HepG2 (cell line): ENCODE measurements around the gene BMPR2. TPM values are rescaled to one million over a fixed set of nuclear protein-coding genes. Genes with fewer than 3 reads are reported as not detected.
A peak's percentile ranks its signal among the peaks of the same experiment; 100 is the strongest.

ENCODE experiments used
- GTF2F1 ChIP-seq: fragments of 150-350 bp; IDR thresholded peaks from 2 replicates; pipeline ENCODE4 v1.6.1; 2014; ENCODE audit warnings: low read length
- MAF1 ChIP-seq: sonication (generic); formaldehyde crosslinking; IDR thresholded peaks from 2 replicates; pipeline ENCODE4 v1.5.0; 2020; ENCODE audit warnings: missing genetic modification reagents, borderline replicate concordance
- SMYD3 ChIP-seq: sonication (generic); formaldehyde crosslinking; IDR thresholded peaks from 2 replicates; pipeline ENCODE4 v1.8.1; 2023; ENCODE audit warnings: mild to moderate bottlenecking, missing genetic modification reagents
- TBX3 ChIP-seq: fragments of 450-650 bp; IDR thresholded peaks from 2 replicates; pipeline ENCODE4 v1.6.1; 2017; ENCODE audit warnings: antibody characterized with exemption, mild to moderate bottlenecking, inconsistent platforms, borderline replicate concordance
- TCF7 ChIP-seq: sonication (generic); IDR thresholded peaks from 2 replicates; pipeline ENCODE4 v1.6.1; 2016; ENCODE audit warnings: antibody characterized with exemption, low read depth
- ZNF143 ChIP-seq: sonication (generic); formaldehyde crosslinking; IDR thresholded peaks from 2 replicates; pipeline ENCODE4 v1.4.0; 2020; ENCODE audit warnings: missing genetic modification reagents
- ZNF234 ChIP-seq: sonication (generic); formaldehyde crosslinking; conservative IDR thresholded peaks from 2 replicates; pipeline ENCODE4 v1.5.1; 2020; ENCODE audit warnings: mild to moderate bottlenecking, missing genetic modification reagents
- ZNF333 ChIP-seq: sonication (generic); formaldehyde crosslinking; IDR thresholded peaks from 2 replicates; pipeline ENCODE4 v1.4.0; 2020; ENCODE audit warnings: mild to moderate bottlenecking, missing genetic modification reagents, borderline replicate concordance
- ZNF724P ChIP-seq: sonication (generic); formaldehyde crosslinking; IDR thresholded peaks from 2 replicates; pipeline ENCODE4 v1.8.0; 2022; ENCODE audit warnings: missing genetic modification reagents, borderline replicate concordance
- polyA plus RNA-seq, 8 experiments: library from polyadenylated mRNA; depleted of rRNA in 3 of 8; stranded (reverse) in 7 of 8; unstranded in 1 of 8; fragments of >200 nt; fragmentation: Illumina TruSeq in 4 of 8; extraction: Trizol in 4 of 8; gene quantifications; 2 replicates each; pipeline versions ENCODE4 v1.2.1 to v1.2.3, GENCODE V29; 2011 to 2016; ENCODE audit warnings: low read depth in 4 of 8, missing spikeins in 1 of 8, mixed read lengths in 1 of 8; ENCODE audit not compliant: insufficient read depth in 1 of 8
- total RNA-seq, 5 experiments: library from RNA; depleted of rRNA; stranded (reverse); fragments of >200 nt; fragmentation: Illumina TruSeq; extraction: Trizol; gene quantifications; 2 replicates each; pipeline ENCODE4 v1.2.3, GENCODE V29; 2016; ENCODE audit warnings: low read depth in 1 of 5
- TF ChIP-seq, protein P1 (sequence below): sonication (generic); formaldehyde crosslinking; IDR thresholded peaks from 2 replicates; pipeline ENCODE4 v1.4.0; 2020; ENCODE audit warnings: missing genetic modification reagents, borderline replicate concordance
- TF ChIP-seq, protein P2 (sequence below): IDR thresholded peaks from 2 replicates; pipeline ENCODE4 v1.6.1; 2016; ENCODE audit warnings: low read depth
- TF ChIP-seq, protein P3 (sequence below): IDR thresholded peaks from 2 replicates; pipeline ENCODE4 v1.6.1; 2016; ENCODE audit warnings: low read depth, missing genetic modification reagents, missing compliant biosample characterization
- TF ChIP-seq, protein P4 (sequence below): sonication (generic); formaldehyde crosslinking; IDR thresholded peaks from 2 replicates; pipeline ENCODE4 v1.5.0; 2020; ENCODE audit warnings: missing genetic modification reagents, mild to moderate bottlenecking, borderline replicate concordance

Gene BMPR2
- total and polyA plus RNA-seq, 2 of the 13 experiments (the other 11 are each of a cell fraction or from before 2014, with no cell fraction given), result 5.5 to 10.3 TPM

DNA sequence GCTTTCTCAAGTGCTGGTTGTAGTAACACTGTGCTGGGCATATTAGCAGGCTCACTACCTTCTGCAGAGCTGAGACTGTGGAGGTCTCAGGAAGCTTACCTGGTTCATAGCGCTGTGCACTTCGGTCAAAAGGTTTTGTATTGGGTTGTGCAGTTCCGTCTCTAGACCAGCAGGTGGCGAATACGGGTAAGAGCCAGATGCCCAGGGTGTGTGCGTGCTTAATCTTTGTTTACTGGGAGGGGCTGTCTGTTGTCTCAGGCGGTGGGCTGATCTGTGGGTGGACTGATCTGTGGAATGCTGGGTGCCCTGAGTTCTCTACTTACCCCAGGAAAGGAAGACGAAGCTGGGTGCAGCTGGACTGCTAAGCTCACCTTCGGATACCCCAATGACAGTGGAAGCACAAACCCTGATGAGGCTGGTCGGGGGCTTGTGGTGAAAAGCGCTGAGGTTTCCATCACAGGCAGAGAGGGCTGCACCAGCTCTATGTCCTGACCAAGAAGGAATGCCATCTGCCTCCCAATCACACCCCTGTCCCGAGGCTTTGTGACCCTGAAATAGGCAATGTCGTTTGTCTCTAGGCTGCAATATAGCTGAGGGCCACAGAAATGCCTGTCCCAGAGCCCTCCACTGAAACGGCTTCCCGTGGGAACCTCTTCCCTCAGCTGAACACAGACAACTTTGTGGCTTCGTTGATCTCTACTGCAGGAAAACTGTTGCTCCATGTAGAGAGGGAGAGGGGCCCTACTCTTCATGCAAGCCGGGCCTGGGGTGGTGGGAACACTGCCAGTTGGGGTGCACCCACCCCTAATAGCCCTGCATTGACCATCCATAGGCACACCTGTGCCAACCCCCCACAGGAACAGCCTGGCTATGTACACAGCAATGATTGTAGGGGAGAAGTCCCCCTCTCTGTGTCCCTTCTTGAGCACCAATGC, 212.8 kb downstream of the BMPR2 start (continued):
- TF ChIP-seq, protein P1, sequence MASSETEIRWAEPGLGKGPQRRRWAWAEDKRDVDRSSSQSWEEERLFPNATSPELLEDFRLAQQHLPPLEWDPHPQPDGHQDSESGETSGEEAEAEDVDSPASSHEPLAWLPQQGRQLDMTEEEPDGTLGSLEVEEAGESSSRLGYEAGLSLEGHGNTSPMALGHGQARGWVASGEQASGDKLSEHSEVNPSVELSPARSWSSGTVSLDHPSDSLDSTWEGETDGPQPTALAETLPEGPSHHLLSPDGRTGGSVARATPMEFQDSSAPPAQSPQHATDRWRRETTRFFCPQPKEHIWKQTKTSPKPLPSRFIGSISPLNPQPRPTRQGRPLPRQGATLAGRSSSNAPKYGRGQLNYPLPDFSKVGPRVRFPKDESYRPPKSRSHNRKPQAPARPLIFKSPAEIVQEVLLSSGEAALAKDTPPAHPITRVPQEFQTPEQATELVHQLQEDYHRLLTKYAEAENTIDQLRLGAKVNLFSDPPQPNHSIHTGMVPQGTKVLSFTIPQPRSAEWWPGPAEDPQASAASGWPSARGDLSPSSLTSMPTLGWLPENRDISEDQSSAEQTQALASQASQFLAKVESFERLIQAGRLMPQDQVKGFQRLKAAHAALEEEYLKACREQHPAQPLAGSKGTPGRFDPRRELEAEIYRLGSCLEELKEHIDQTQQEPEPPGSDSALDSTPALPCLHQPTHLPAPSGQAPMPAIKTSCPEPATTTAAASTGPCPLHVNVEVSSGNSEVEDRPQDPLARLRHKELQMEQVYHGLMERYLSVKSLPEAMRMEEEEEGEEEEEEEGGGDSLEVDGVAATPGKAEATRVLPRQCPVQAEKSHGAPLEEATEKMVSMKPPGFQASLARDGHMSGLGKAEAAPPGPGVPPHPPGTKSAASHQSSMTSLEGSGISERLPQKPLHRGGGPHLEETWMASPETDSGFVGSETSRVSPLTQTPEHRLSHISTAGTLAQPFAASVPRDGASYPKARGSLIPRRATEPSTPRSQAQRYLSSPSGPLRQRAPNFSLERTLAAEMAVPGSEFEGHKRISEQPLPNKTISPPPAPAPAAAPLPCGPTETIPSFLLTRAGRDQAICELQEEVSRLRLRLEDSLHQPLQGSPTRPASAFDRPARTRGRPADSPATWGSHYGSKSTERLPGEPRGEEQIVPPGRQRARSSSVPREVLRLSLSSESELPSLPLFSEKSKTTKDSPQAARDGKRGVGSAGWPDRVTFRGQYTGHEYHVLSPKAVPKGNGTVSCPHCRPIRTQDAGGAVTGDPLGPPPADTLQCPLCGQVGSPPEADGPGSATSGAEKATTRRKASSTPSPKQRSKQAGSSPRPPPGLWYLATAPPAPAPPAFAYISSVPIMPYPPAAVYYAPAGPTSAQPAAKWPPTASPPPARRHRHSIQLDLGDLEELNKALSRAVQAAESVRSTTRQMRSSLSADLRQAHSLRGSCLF (CRISPR knock-in tag), result no peak
- TF ChIP-seq MAF1 (CRISPR knock-in tag) (no peak), GTF2F1 (no peak), ZNF234 (CRISPR knock-in tag) (no peak), SMYD3 (CRISPR knock-in tag) (peak; percentile 46), ZNF333 (CRISPR knock-in tag) (no peak), TCF7 (0 out of 2 replicates have a peak, but pooled peaks have one; percentile 12), ZNF724P (CRISPR knock-in tag) (peak; percentile 47; the same call in 1 of the 2 replicates), ZNF143 (CRISPR knock-in tag) (peak; percentile 27; the same call in 1 of the 2 replicates), TBX3 (no peak)
- TF ChIP-seq, protein P2, sequence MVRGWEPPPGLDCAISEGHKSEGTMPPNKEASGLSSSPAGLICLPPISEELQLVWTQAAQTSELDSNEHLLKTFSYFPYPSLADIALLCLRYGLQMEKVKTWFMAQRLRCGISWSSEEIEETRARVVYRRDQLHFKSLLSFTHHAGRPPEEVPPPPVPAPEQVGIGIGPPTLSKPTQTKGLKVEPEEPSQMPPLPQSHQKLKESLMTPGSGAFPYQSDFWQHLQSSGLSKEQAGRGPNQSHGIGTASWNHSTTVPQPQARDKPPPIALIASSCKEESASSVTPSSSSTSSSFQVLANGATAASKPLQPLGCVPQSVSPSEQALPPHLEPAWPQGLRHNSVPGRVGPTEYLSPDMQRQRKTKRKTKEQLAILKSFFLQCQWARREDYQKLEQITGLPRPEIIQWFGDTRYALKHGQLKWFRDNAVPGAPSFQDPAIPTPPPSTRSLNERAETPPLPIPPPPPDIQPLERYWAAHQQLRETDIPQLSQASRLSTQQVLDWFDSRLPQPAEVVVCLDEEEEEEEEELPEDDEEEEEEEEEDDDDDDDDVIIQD, result peak; percentile 81
- TF ChIP-seq, protein P3, sequence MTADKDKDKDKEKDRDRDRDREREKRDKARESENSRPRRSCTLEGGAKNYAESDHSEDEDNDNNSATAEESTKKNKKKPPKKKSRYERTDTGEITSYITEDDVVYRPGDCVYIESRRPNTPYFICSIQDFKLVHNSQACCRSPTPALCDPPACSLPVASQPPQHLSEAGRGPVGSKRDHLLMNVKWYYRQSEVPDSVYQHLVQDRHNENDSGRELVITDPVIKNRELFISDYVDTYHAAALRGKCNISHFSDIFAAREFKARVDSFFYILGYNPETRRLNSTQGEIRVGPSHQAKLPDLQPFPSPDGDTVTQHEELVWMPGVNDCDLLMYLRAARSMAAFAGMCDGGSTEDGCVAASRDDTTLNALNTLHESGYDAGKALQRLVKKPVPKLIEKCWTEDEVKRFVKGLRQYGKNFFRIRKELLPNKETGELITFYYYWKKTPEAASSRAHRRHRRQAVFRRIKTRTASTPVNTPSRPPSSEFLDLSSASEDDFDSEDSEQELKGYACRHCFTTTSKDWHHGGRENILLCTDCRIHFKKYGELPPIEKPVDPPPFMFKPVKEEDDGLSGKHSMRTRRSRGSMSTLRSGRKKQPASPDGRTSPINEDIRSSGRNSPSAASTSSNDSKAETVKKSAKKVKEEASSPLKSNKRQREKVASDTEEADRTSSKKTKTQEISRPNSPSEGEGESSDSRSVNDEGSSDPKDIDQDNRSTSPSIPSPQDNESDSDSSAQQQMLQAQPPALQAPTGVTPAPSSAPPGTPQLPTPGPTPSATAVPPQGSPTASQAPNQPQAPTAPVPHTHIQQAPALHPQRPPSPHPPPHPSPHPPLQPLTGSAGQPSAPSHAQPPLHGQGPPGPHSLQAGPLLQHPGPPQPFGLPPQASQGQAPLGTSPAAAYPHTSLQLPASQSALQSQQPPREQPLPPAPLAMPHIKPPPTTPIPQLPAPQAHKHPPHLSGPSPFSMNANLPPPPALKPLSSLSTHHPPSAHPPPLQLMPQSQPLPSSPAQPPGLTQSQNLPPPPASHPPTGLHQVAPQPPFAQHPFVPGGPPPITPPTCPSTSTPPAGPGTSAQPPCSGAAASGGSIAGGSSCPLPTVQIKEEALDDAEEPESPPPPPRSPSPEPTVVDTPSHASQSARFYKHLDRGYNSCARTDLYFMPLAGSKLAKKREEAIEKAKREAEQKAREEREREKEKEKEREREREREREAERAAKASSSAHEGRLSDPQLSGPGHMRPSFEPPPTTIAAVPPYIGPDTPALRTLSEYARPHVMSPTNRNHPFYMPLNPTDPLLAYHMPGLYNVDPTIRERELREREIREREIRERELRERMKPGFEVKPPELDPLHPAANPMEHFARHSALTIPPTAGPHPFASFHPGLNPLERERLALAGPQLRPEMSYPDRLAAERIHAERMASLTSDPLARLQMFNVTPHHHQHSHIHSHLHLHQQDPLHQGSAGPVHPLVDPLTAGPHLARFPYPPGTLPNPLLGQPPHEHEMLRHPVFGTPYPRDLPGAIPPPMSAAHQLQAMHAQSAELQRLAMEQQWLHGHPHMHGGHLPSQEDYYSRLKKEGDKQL, result no peak
- TF ChIP-seq, protein P4, sequence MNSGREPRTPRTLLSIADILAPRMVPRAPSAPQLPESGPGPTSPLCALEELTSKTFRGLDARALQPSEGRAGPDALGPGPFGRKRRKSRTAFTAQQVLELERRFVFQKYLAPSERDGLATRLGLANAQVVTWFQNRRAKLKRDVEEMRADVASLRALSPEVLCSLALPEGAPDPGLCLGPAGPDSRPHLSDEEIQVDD (CRISPR knock-in tag), result no peak
